GM18498 (cell line): ENCODE measurements around the gene ABCC3.

Source experiments
- ATAC-seq: cut with Tn5 transposase; IDR thresholded peaks from one replicate; pipeline ENCODE4 v1.9.1; 2021; ENCODE audit warnings: mild to moderate bottlenecking, moderate library complexity; ENCODE audit not compliant: unreplicated experiment

Gene ABCC3

DNA sequence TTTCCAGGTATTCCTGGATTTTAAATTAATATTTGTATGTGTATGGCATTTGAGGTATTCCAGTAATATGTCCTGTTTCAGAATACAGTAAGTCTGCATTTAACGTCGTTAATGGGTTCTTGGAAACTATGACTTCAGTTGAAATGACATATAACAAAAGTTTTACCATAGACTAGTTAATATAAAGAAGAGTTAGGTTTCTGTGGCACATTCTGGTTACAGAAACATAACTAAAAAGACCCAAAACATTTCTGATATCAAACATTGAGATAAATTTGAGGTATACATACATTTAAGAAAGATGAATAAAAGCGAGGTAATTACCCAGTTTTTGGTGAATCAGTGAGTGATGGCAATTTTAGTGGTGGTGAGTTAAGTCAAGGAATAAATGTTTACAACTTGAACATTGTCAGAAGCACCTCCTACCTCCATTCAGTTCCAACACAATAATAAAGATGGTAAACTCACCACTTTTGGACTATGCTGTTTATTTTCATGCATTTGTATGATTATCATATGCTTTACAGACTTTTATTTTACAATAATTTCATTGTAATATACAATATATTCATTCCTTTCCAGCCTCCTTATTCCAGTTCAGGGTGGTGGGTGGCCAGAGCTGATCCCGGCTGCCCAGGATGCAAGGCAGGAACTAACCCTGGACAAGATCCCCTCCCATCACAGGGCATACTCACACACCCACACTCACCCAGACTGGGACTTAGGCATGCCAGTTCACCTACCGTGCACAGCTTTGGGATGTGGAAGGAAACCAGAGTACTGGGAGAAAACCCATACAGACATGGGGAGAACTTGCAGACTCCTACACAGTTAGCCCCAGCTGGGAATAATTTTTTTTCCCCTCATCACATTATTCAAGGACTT is 94.4 kb downstream of the ABCC3 start:
- ATAC-seq = no peak

GRCh38 chr17:50731575-50732460 is 97.1 kb downstream of the ABCC3 start:
- ATAC-seq = no peak

DNA sequence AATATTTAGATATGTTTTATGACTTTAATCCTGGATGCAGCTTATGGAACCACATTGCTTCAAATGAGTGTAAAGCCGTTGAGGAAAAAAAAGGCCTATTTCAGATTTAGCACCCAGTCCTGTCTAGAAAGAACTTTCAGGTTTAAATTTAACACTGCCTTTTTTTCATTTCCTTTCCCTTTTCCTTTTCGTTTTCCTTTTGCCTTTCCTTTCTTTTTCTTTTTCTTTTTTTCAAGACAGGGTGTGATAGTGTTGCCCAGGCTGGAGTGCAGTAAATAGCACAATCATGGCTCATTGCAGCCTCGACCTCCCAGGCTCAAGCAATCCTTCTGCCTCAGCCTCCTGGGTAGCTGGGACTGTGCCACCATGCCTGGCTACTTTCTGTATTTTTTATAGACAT is 100.6 kb downstream of the ABCC3 start:
- no peak for ATAC-seq

DNA sequence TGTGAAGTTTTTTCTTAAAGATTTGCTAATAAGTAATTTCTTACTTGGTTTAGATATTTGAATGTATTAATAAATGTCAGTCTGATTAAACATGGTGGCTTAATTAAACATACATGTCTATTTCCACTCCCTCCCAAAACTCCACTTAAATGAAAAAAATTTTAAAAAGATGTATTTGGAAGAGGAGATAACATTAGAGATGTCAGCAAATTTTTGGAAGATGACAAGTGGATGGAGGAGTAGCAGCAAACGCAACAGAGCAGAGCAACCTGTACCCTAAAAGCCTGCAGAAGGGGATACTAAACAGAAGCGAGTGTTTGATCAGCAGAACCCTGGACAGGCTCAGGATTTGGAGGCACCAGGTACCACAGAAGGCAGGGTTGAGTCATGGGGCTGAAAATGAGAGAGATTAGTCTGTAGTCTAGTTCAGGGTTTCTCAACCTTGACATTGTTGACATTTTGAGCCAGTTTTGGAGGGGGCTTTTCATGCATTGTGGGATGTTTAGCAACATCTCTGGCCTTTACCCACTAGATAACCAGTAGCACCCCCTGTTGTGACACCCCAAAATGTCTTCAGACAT is 102.5 kb downstream of the ABCC3 start:
- ATAC-seq = no peak

DNA sequence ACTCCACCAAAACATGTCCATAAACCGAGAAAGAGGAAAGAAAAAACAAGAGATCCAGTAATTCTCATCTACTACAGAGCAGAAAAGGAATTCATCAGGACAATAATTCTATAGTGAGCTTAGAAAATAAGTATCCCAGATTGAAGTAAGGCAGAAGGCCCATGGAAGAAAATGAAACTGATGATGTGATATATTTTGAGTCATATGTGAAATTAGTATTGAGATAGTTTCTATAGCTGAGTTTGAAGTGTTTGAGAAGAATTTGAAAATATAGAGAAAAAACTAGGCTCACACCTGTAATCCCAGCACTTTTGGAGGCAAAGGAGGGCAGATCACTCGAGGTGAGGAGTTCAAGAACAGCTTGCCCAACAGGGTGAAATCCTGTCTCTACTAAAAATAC is 104.4 kb downstream of the ABCC3 start:
- ATAC-seq = no peak
